Activated CD4-positive, alpha-beta T cell treated with anti-CD3 and anti-CD28 coated beads for 36 hours (primary cell): ENCODE measurements around the gene CHI3L2. TPM values are rescaled to one million over a fixed set of nuclear protein-coding genes. Genes with fewer than 3 reads are reported as not detected.
A peak's percentile ranks its signal among the peaks of the same experiment; 100 is the strongest.
"Not testable (repeated sequence)": the region's sequence is repeated elsewhere in the genome, so short reads cannot be mapped to it uniquely, and the experiment has no call there.

ENCODE experiments used
- ATAC-seq: fragments of 200-7000 bp; cut with Tn5 transposase; one replicate; pipeline ENCODE4 v1.10.0; 2021; ENCODE audit warnings: mild to moderate bottlenecking, moderate library complexity
- CTCF ChIA-PET: fragments of 350-600 bp; sonication (Branson Sonifier 250); formaldehyde crosslinking; loops from one replicate; lab custom pipeline; 2021; ENCODE audit warnings: antibody characterized with exemption; lab: Charles Lee
- POLR2A ChIA-PET: fragments of 350-600 bp; sonication (Branson Sonifier 250); formaldehyde crosslinking; loops from one replicate; lab custom pipeline; 2021; ENCODE audit warnings: antibody characterized with exemption, inconsistent platforms; lab: Charles Lee
- DNase-seq: peaks from one replicate; pipeline ENCODE4 v3.0.0-alpha.2; 2020
- H3K27ac Mint-ChIP-seq: one replicate; pipeline ENCODE4 v1.8.0; 2021; ENCODE audit warnings: mixed read lengths
- H3K27me3 Mint-ChIP-seq: one replicate; pipeline ENCODE4 v1.8.0; 2021; ENCODE audit warnings: mixed read lengths
- H3K36me3 Mint-ChIP-seq: one replicate; pipeline ENCODE4 v1.8.0; 2021; ENCODE audit warnings: low read depth, mixed read lengths
- H3K4me1 Mint-ChIP-seq: one replicate; pipeline ENCODE4 v1.8.0; 2021; ENCODE audit warnings: mixed read lengths
- H3K4me3 Mint-ChIP-seq: one replicate; pipeline ENCODE4 v1.8.0; 2021; ENCODE audit warnings: mild to moderate bottlenecking, moderate library complexity, mixed read lengths
- H3K9me3 Mint-ChIP-seq: one replicate; pipeline ENCODE4 v1.8.0; 2021; ENCODE audit warnings: low read depth, mixed read lengths
- intact Hi-C, 2 experiments: fragments of 100-400 bp; cut with DNase I in 1 of 2; cut with micrococcal nuclease in 1 of 2; formaldehyde crosslinking; loops; one replicate each; pipeline versions ENCODE4 v1.14.2 to v1.15.1; 2022 to 2024; cut with DNase I, micrococcal nuclease
- total RNA-seq, 2 experiments: library from RNA; stranded (reverse); gene quantifications; one replicate each; pipeline ENCODE4 v1.2.3, GENCODE V29; 2021

The CHI3L2 gene
- total RNA-seq, 2 experiments from 2014 or later = 12.7 TPM

GRCh38 chr1:111211921-111212320, 15.6 kb upstream of the CHI3L2 start:
- intact Hi-C loops = loop anchor here in 1 of 2 experiments (10.0 kb wide), 1 partner anchor 997 kb away; the partner anchor contains the start of gene KCNC4
- Mint-ChIP-seq H3K4me1 (peaks cover 68% of the 10 kb centered on the region), H3K4me3 (no peak overlapping the region), H3K9me3 (no peaks in the 10 kb centered on the region), H3K27ac (no peak overlapping the region), H3K36me3 (peaks cover 2% of the 10 kb centered on the region), H3K27me3 (no peaks in the 10 kb centered on the region)
- ChIA-PET POLR2A (no interaction called here), CTCF (no interaction called here)
- DNase-seq (no peak), ATAC-seq (no peak)

- ChIA-PET CTCF (no interaction called here), POLR2A (no interaction called here)
- H3K4me1 Mint-ChIP-seq = peaks cover 75% of the 10 kb centered on the region
- DNase-seq (no peak), ATAC-seq (no peak)
- intact Hi-C loops = loop anchor here in 1 of 2 experiments (10.0 kb wide), 1 partner anchor 998 kb away; the partner anchor contains the start of gene KCNC4
- H3K27ac Mint-ChIP-seq = peak overlapping the region; percentile 97
- H3K9me3 Mint-ChIP-seq = peaks cover 2% of the 10 kb centered on the region
- H3K27me3 Mint-ChIP-seq = no peaks in the 10 kb centered on the region
- H3K36me3 Mint-ChIP-seq = peaks cover 4% of the 10 kb centered on the region
- no peak overlapping the region for H3K4me3 Mint-ChIP-seq
These were observed 14.7 kb upstream of the CHI3L2 start for GRCh38 chr1:111212634-111213335.

- H3K9me3 Mint-ChIP-seq = peaks cover 3% of the 10 kb centered on the region
- H3K4me3 Mint-ChIP-seq = peak overlapping the region; percentile 22
These were observed 14.1 kb upstream of the CHI3L2 start for GRCh38 chr1:111213412-111213811.

GRCh38 chr1:111214074-111214801, 13.3 kb upstream of the CHI3L2 start:
- ATAC-seq = peak; percentile 18
- H3K9me3 Mint-ChIP-seq = peaks cover 5% of the 10 kb centered on the region
- H3K4me3 Mint-ChIP-seq = peak overlapping the region; percentile 68
- CTCF ChIA-PET = interaction anchor here (0.6 to 3.3 kb wide), 7 partner anchors 10 to 186 kb away, joined by 3 to 25 read pairs (median 4); partner anchors contain the start of gene DENND2D
- POLR2A ChIA-PET = interaction anchor here (0.6 to 2.6 kb wide), 6 partner anchors 9 to 528 kb away, joined by 3 to 19 read pairs (median 4); partner anchors contain the start of gene DENND2D
- no peak for DNase-seq
- peaks cover 7% of the 10 kb centered on the region for H3K36me3 Mint-ChIP-seq
- intact Hi-C loops = loop anchor here in 1 of 2 experiments (10.0 kb wide), 1 partner anchor 999 kb away; the partner anchor contains the start of gene KCNC4
- peak overlapping the region; percentile 97 for H3K27ac Mint-ChIP-seq
- no peaks in the 10 kb centered on the region for H3K27me3 Mint-ChIP-seq
- peaks cover 80% of the 10 kb centered on the region for H3K4me1 Mint-ChIP-seq

More at GRCh38 chr1:111213412-111213811, 14.1 kb upstream of the CHI3L2 start:
- no peak for ATAC-seq
- POLR2A ChIA-PET = interaction anchor here (1.3 kb wide), 1 partner anchor 10 kb away, joined by 3 read pairs; no protein-coding TSS in a partner anchor
- intact Hi-C loops = loop anchor here in 1 of 2 experiments (10.0 kb wide), 1 partner anchor 999 kb away; the partner anchor contains the start of gene KCNC4
- Mint-ChIP-seq H3K4me1 (peaks cover 78% of the 10 kb centered on the region), H3K36me3 (peaks cover 5% of the 10 kb centered on the region), H3K27ac (peak overlapping the region; percentile 97), H3K27me3 (no peaks in the 10 kb centered on the region)
- DNase-seq = no peak
- CTCF ChIA-PET = interaction anchor here (0.8 to 3.3 kb wide), 2 partner anchors 13 to 90 kb away, joined by 3 to 25 read pairs; partner anchors contain the start of gene DENND2D

- peaks cover 7% of the 10 kb centered on the region for H3K36me3 Mint-ChIP-seq
- H3K9me3 Mint-ChIP-seq = peaks cover 5% of the 10 kb centered on the region
- peaks cover 81% of the 10 kb centered on the region for H3K4me1 Mint-ChIP-seq
- POLR2A ChIA-PET = interaction anchor here (0.6 to 2.6 kb wide), 6 partner anchors 8 to 529 kb away, joined by 3 to 19 read pairs (median 4); partner anchors contain the start of gene DENND2D
- ATAC-seq (peak; percentile 44), DNase-seq (peak; percentile 80)
- intact Hi-C loops = loop anchor here (1.0 to 10.0 kb wide), 10 partner anchors 11 to 1402 kb away; partner anchors contain the start of genes KCNC4 (in 2 of the 2), CAPZA1 (in 1 of the 2), CD53 (in 1 of the 2) and KCNA3 (in 1 of the 2)
- H3K27me3 Mint-ChIP-seq = no peaks in the 10 kb centered on the region
- H3K4me3 Mint-ChIP-seq = peak overlapping the region; percentile 68
- CTCF ChIA-PET = interaction anchor here (0.7 to 3.3 kb wide), 6 partner anchors 11 to 186 kb away, joined by 3 to 25 read pairs (median 5); partner anchors contain the start of gene DENND2D
- peak overlapping the region; percentile 97 for H3K27ac Mint-ChIP-seq
These were observed 12.6 kb upstream of the CHI3L2 start for GRCh38 chr1:111214884-111215283.

GRCh38 chr1:111215285-111215684, 12.2 kb upstream of the CHI3L2 start:
- not testable (repeated sequence) for DNase-seq, ATAC-seq, H3K27me3 Mint-ChIP-seq, H3K9me3 Mint-ChIP-seq, H3K36me3 Mint-ChIP-seq
- intact Hi-C loops = loop anchor here (1.0 to 10.0 kb wide), 10 partner anchors 11 to 1402 kb away; partner anchors contain the start of genes KCNC4 (in 2 of the 2), CAPZA1 (in 1 of the 2), CD53 (in 1 of the 2) and KCNA3 (in 1 of the 2)
- Mint-ChIP-seq H3K4me1 (peaks cover 81% of the 10 kb centered on the region), H3K4me3 (peak overlapping the region; percentile 68), H3K27ac (peak overlapping the region; percentile 97)
- ChIA-PET POLR2A (interaction anchor here (0.6 to 2.6 kb wide), 4 partner anchors 11 to 529 kb away, joined by 3 to 19 read pairs (median 5); partner anchors contain the start of gene DENND2D), CTCF (interaction anchor here (0.7 to 3.3 kb wide), 8 partner anchors 10 to 434 kb away, joined by 3 to 25 read pairs (median 4); partner anchors contain the start of gene DENND2D)

- H3K27me3 Mint-ChIP-seq = no peaks in the 10 kb centered on the region
- peaks cover 96% of the 10 kb centered on the region for H3K4me1 Mint-ChIP-seq
- H3K4me3 Mint-ChIP-seq = peak overlapping the region; percentile 68
- peaks cover 5% of the 10 kb centered on the region for H3K9me3 Mint-ChIP-seq
- intact Hi-C loops = loop anchor here (1.0 to 10.0 kb wide), 19 partner anchors 12 to 1401 kb away; partner anchors contain the start of genes DENND2D (in 2 of the 2), KCNC4 (in 2 of the 2), CAPZA1 (in 1 of the 2) and CD53 (in 1 of the 2)
- peak overlapping the region; percentile 97 for H3K27ac Mint-ChIP-seq
- ChIA-PET CTCF (interaction anchor here (0.7 to 9.2 kb wide), 9 partner anchors 12 to 386 kb away, joined by 3 to 115 read pairs (median 4); partner anchors contain the start of genes CHI3L2 and DENND2D), POLR2A (interaction anchor here (1.0 to 1.8 kb wide), 6 partner anchors 13 to 582 kb away, joined by 3 to 5 read pairs (median 4); partner anchors contain the start of gene CD53)
- no peak for ATAC-seq
- H3K36me3 Mint-ChIP-seq = peaks cover 7% of the 10 kb centered on the region
- DNase-seq = no peak
These were observed 10.8 kb upstream of the CHI3L2 start for GRCh38 chr1:111216751-111217150.

- ATAC-seq (peak; percentile 8), DNase-seq (no peak)
- H3K4me3 Mint-ChIP-seq = peak overlapping the region; percentile 68
- ChIA-PET CTCF (interaction anchor here (0.7 to 9.2 kb wide), 11 partner anchors 11 to 386 kb away, joined by 3 to 115 read pairs (median 4); partner anchors contain the start of genes CHI3L2 and DENND2D), POLR2A (interaction anchor here (0.6 to 1.8 kb wide), 7 partner anchors 14 to 583 kb away, joined by 3 to 5 read pairs (median 4); partner anchors contain the start of gene CD53)
- H3K9me3 Mint-ChIP-seq = peaks cover 5% of the 10 kb centered on the region
- intact Hi-C loops = loop anchor here (1.0 to 10.0 kb wide), 14 partner anchors 77 to 1400 kb away; partner anchors contain the start of genes KCNC4 (in 2 of the 2), CAPZA1 (in 1 of the 2), CD53 (in 1 of the 2) and CEPT1 (in 1 of the 2)
- H3K36me3 Mint-ChIP-seq = peaks cover 7% of the 10 kb centered on the region
- no peaks in the 10 kb centered on the region for H3K27me3 Mint-ChIP-seq
- peak overlapping the region; percentile 97 for H3K27ac Mint-ChIP-seq
- peaks cover 97% of the 10 kb centered on the region for H3K4me1 Mint-ChIP-seq
These were observed 10.2 kb upstream of the CHI3L2 start for GRCh38 chr1:111217183-111217910.

GRCh38 chr1:111218701-111219556, 8.6 kb upstream of the CHI3L2 start:
- POLR2A ChIA-PET = interaction anchor here (0.6 to 1.6 kb wide), 7 partner anchors 9 to 374 kb away, joined by 3 to 6 read pairs (median 4); partner anchors contain the start of genes CHI3L2 and DENND2D
- Mint-ChIP-seq H3K4me1 (peaks cover 94% of the 10 kb centered on the region), H3K27ac (peak overlapping the region; percentile 97), H3K36me3 (peaks cover 5% of the 10 kb centered on the region), H3K4me3 (no peak overlapping the region), H3K9me3 (peaks cover 5% of the 10 kb centered on the region), H3K27me3 (no peaks in the 10 kb centered on the region)
- intact Hi-C loops = loop anchor here (5.0 to 10.0 kb wide), 9 partner anchors 288 to 1398 kb away; partner anchors contain the start of genes KCNC4 (in 2 of the 2), CAPZA1 (in 1 of the 2), CD53 (in 1 of the 2) and KCNA3 (in 1 of the 2)
- ATAC-seq (no peak), DNase-seq (no peak)
- CTCF ChIA-PET = interaction anchor here (0.6 to 9.2 kb wide), 13 partner anchors 9 to 528 kb away, joined by 3 to 115 read pairs (median 4); partner anchors contain the start of genes CHI3L2 and DENND2D
